Fibroblast of villous mesenchyme (primary cell): Measurements from ENCODE around the gene GPR3. TPM values are rescaled to one million over a fixed set of nuclear protein-coding genes. Genes with fewer than 3 reads are reported as not detected.
A peak's percentile ranks its signal among the peaks of the same experiment; 100 is the strongest.

ENCODE experiments used
- DNase-seq: peaks from one replicate; pipeline ENCODE4 v3.0.0-alpha.2; 2010; ENCODE audit warnings: low read depth
- H3K4me3 ChIP-seq: 2 replicates; pipeline ENCODE4 v1.5.1; 2011; ENCODE audit warnings: low read depth, mild to moderate bottlenecking, low read length
- CTCF ChIP-seq: IDR thresholded peaks from 2 replicates; pipeline ENCODE4 v1.5.1; 2012; ENCODE audit warnings: low read depth, mild to moderate bottlenecking, low read length; ENCODE audit not compliant: insufficient read depth
- total RNA-seq: library from RNA; depleted of rRNA; stranded (reverse); fragments of >200 nt; gene quantifications from 2 replicates; pipeline ENCODE4 v1.2.3, GENCODE V29; 2012

GPR3 gene
- total RNA-seq, 1 donor, result 0.86 TPM

DNA sequence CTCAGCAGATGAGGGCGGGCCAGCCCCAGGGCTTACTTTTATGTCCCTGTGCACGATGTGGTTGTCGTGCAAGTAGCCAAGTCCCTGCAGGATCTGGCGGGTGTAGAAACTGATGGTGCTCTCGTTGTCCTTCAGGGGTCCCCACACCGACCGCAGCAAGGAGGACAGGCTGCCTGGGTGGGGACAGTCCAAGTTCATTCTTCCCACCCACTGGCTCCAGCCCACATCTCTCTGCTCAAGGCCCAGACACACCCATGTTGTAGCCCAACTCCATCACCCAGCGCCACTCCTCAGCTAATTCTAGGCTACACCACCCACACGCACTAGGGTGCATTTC is 32.6 kb upstream of the GPR3 start:
- TF ChIP-seq CTCF, result no peak
- no peak for DNase-seq
- no peak overlapping the region for H3K4me3 ChIP-seq

DNA sequence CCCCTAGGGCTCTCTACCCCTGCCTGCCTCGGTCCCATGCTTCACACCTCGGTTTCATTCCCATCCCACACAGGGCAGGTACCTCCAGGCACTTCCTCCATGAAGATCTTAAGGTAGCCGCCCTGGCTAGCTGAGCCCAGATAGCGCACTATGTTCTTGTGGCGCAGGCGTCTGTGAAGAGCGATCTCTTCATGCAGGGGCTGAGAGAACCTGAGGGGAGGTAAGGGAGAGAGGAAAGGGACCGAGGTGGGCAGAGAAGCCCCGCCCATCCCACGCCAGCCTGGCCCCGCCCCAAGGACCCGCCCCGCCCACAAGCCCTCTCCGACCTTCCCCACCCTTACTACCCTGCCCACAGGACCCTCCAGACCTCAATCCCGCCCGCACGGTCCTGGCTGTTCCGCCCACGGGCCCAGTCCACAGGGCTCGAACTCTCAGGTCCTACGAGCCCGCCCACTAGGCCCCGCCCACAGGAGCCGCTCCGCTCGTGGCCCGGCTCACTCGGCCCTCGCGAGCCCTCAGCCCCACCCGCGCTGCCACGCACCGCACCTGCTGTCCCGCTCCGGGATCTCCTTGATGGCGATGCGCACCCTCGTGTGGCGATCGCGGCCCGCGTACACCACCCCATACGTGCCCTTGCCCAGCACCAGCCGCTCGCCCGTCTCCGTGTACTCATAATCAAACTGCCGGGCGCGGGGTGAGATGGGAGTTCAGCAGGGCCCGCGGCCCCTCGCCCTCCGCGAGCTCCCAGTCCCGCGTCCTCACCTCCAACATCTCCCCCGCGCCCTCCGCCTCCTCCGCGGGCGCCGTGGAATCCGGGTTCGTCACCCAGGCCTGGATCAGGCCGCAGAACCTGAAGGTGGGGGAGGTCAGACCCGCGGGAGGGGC is 32.0 kb upstream of the GPR3 start:
- no peak for TF ChIP-seq CTCF
- no peak for DNase-seq
- H3K4me3 ChIP-seq, result no peak overlapping the region

DNA sequence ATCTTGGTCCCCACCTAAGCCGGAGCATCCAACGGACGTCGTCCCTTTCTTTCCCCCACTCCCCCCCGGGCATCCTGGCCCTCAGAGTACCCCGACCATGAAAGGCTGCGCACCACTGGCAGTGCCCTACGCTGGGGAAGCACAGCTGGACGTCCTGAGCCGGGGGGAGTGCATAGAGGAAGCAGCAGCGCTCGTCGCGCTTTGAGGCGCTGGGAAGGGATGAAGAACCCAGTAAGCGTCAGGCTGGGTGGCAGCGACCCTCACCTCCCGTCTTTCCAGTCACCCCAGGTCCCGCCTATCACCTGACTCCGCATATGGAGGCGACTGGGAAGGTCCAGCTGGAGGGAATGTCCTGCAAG is 31.4 kb upstream of the GPR3 start:
- DNase-seq, result no peak
- H3K4me3 ChIP-seq, result no peak overlapping the region
- no peak for TF ChIP-seq CTCF

GRCh38 chr1:27361553-27361952 is 30.9 kb upstream of the GPR3 start:
- no peak for DNase-seq
- H3K4me3 ChIP-seq, result no peak overlapping the region
- TF ChIP-seq CTCF, result no peak

DNA sequence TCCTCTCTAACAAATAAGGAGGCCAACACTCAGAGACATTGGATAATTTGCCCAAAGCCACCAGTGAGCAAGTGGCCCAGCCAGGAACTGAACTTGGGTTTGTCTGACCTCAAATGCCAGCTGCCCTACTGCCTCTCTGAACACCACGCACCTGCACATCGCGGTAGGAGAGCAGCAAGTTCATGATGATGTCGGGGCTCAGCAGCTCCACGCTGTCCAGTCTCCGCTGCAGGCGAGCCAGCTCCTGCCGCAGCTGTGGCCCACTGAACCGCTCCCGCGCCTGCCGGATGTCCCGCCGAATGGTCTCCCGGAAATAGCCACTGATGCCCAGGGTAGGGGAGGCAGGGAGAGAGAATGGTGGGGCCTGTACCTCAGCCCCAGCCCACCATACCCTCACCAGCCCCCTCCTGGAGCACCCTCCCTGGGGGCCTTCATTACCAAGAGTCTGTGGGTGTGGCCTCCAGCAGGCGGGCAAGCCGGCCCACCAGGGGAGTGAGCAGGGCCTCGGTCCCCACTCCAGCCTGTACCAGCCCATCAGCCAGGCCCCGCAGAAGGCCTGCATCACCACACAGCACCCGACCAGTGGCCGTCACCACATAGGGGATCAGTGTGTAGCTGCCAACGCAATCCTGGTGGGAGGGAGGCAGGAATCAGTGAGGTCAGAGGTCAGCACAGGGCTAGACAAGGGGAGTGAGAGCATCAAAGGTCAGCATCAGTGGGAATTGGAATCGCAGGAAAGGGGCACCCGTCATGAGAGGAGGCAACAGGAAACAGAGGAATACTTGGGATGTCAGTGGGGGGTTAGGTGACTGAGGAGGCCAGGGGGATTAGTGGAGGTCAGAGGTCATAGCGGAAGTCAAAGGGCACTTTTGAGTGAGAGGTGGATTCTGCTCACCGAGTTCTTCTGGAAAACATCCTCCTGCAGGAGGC is 28.4 kb upstream of the GPR3 start:
- TF ChIP-seq CTCF, result no peak
- no peak overlapping the region for H3K4me3 ChIP-seq
- no peak for DNase-seq

DNA sequence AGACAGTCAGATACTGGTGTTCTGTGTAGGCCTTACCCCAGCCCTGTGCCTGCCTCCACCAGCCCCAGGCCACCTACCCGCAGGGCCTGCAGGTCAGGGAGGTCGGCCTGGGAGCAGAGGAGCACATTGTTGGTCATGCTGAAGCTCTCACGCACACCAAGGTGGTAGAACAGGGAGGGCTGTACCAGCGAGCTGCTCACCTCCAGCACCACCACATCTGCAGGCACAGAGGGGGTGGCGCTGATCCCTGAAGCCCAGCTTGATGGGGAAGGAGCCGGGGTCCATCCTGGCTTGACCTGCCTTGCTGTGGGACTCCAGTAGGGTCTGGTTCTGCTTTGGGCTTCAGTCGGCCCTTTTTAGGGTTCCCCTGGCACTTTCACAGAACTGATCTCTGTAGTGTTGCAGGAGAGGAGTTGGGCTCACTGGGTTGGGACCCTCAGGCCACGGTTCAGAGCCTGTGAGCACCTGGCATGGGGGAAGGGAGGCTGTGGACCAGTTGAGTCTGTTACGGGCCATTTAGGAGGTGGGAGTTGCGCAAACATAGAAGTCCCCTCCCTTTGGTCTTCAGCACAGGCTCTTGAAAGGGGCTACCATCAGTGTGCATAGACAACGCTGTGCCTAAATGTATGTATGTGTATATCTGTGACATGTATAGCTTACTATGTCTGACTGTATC is 27.6 kb upstream of the GPR3 start:
- DNase-seq, result no peak
- peak overlapping the region; percentile 83 for H3K4me3 ChIP-seq
- TF ChIP-seq CTCF, result no peak
